Measurements from ENCODE around the gene IL15.

DNA sequence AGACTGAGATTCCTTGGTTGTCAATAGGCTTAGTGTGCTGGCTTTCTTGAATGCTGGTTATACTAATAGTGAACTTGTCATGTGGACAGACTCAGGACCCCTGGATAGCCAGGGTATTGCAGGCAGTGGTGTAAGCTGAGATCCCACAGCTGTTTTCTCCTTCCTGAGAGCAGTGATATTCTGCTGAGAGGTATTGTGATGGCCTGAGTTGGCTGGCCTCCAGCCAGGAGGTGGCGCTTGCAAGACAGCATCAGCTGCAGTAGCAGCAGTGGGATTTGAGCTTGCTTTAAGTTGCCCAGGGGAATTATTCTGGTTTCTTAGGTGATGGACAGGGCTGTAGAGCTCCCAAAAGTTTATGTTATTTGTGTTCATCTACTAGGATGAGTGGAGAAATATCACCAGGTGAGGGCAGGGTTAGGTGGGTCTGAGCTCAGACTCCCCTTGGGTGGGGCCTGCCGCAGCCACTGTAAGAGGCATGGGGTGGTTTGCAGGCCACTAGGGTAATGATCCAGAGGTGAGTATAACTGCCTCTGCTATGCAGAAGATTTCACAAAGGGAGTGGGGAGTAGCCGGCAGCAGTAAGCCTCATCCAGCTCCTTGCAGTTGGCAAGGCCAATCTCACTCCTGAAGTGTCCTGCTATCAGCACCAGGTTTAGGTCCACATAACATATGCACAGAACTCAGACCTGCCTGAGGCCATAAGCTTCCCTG, 66.2 kb downstream of the IL15 start:
- TF ChIP-seq, protein P1, sequence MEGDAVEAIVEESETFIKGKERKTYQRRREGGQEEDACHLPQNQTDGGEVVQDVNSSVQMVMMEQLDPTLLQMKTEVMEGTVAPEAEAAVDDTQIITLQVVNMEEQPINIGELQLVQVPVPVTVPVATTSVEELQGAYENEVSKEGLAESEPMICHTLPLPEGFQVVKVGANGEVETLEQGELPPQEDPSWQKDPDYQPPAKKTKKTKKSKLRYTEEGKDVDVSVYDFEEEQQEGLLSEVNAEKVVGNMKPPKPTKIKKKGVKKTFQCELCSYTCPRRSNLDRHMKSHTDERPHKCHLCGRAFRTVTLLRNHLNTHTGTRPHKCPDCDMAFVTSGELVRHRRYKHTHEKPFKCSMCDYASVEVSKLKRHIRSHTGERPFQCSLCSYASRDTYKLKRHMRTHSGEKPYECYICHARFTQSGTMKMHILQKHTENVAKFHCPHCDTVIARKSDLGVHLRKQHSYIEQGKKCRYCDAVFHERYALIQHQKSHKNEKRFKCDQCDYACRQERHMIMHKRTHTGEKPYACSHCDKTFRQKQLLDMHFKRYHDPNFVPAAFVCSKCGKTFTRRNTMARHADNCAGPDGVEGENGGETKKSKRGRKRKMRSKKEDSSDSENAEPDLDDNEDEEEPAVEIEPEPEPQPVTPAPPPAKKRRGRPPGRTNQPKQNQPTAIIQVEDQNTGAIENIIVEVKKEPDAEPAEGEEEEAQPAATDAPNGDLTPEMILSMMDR (IDR thresholded peaks at IDR 0.05; ENCODE audit: insufficient read depth, low read length, poor library complexity, severe bottlenecking): no peak
- no peak for TF ChIP-seq EZH2phosphoT487 (conservative IDR thresholded peaks at IDR 0.05; ENCODE audit: low read length)
